H1 (cell line): ENCODE data around the gene AANAT. TPM values are rescaled to one million over a fixed set of nuclear protein-coding genes. Genes with fewer than 3 reads are reported as not detected.

Experiments
- EP300 ChIP-seq, 2 experiments: IDR thresholded peaks; 1 replicate in 1 of 2; 2 replicates in 1 of 2; pipeline ENCODE4 v1.6.1; 2011 to 2012; ENCODE audit warnings: low read depth in 2 of 2, low read length in 2 of 2, mild to moderate bottlenecking in 2 of 2, borderline replicate concordance in 1 of 2, inconsistent platforms in 1 of 2, moderate library complexity in 1 of 2
- RNF2 ChIP-seq: fragments of 200-900, 300-1000 bp; sonication (generic); IDR thresholded peaks from 2 replicates; pipeline ENCODE4 v1.7.1; 2016; ENCODE audit warnings: borderline replicate concordance, low read depth, mild to moderate bottlenecking, antibody characterized with exemption, low read length; ENCODE audit not compliant: poor library complexity, severe bottlenecking; ENCODE audit errors: missing control alignments
- SAP30 ChIP-seq: fragments of 300-600 bp; sonication (generic); IDR thresholded peaks from 2 replicates; pipeline ENCODE4 v1.7.1; 2012; ENCODE audit warnings: low read length, moderate library complexity, mild to moderate bottlenecking, inconsistent platforms; ENCODE audit not compliant: insufficient read depth, insufficient replicate concordance
- ZNF274 ChIP-seq: IDR thresholded peaks from 2 replicates; pipeline ENCODE4 v1.7.0; 2012; ENCODE audit warnings: low read length, borderline replicate concordance; ENCODE audit errors: extremely low read depth
- polyA plus RNA-seq, 7 experiments: library from polyadenylated mRNA; depleted of rRNA in 3 of 7; stranded (reverse) in 5 of 7; unstranded in 2 of 7; fragments of >200 nt in 5 of 7; fragments of 200-250 nt in 2 of 7; gene quantifications; 1 replicate in 5 of 7; 2 replicates in 1 of 7; 4 replicates in 1 of 7; pipeline versions ENCODE4 v1.2.1 to v1.2.3, GENCODE V29; 2011 to 2013; ENCODE audit warnings: missing spikeins in 2 of 7, mixed read lengths in 2 of 7
- total RNA-seq: library from RNA; stranded (reverse); fragmentation: NEBNext Ultra II Directional; extraction: Animal tissue kit (Norgen Biotek cat#: 25700); gene quantifications from 2 replicates; pipeline ENCODE4 v1.2.1, GENCODE V29; 2021
- TF ChIP-seq, protein P1 (sequence below): fragments of 300-600 bp; sonication (generic); IDR thresholded peaks from 2 replicates; pipeline ENCODE4 v1.7.1; 2012; ENCODE audit warnings: low read length, moderate library complexity, mild to moderate bottlenecking, inconsistent platforms; ENCODE audit not compliant: insufficient replicate concordance

The AANAT gene
- total and polyA plus RNA-seq, 2 of the 8 experiments (the other 6 are each of a cell fraction or from before 2014, with no cell fraction given): 0.53 TPM; not detected in 1

DNA sequence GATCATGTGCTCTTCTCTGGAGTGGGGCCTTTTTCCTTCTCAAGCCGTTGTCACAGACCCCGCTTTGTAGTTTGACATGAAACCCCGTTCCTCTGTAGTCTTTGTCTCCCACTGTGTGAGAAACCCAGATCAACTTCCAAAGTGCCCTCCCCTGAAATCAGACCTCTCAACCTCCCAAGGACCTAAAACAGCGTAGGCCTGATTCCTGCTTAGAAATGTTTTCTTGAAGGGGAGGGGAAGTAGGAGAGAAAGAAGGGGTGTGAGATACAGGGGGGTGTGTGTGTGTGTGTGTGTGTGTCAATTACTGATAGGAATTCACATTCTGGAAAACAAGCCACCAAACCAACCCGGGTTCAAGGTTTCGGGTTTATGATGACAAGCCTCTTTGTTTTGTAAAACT, 15.9 kb upstream of the AANAT start (continued):
- TF ChIP-seq, protein P1, sequence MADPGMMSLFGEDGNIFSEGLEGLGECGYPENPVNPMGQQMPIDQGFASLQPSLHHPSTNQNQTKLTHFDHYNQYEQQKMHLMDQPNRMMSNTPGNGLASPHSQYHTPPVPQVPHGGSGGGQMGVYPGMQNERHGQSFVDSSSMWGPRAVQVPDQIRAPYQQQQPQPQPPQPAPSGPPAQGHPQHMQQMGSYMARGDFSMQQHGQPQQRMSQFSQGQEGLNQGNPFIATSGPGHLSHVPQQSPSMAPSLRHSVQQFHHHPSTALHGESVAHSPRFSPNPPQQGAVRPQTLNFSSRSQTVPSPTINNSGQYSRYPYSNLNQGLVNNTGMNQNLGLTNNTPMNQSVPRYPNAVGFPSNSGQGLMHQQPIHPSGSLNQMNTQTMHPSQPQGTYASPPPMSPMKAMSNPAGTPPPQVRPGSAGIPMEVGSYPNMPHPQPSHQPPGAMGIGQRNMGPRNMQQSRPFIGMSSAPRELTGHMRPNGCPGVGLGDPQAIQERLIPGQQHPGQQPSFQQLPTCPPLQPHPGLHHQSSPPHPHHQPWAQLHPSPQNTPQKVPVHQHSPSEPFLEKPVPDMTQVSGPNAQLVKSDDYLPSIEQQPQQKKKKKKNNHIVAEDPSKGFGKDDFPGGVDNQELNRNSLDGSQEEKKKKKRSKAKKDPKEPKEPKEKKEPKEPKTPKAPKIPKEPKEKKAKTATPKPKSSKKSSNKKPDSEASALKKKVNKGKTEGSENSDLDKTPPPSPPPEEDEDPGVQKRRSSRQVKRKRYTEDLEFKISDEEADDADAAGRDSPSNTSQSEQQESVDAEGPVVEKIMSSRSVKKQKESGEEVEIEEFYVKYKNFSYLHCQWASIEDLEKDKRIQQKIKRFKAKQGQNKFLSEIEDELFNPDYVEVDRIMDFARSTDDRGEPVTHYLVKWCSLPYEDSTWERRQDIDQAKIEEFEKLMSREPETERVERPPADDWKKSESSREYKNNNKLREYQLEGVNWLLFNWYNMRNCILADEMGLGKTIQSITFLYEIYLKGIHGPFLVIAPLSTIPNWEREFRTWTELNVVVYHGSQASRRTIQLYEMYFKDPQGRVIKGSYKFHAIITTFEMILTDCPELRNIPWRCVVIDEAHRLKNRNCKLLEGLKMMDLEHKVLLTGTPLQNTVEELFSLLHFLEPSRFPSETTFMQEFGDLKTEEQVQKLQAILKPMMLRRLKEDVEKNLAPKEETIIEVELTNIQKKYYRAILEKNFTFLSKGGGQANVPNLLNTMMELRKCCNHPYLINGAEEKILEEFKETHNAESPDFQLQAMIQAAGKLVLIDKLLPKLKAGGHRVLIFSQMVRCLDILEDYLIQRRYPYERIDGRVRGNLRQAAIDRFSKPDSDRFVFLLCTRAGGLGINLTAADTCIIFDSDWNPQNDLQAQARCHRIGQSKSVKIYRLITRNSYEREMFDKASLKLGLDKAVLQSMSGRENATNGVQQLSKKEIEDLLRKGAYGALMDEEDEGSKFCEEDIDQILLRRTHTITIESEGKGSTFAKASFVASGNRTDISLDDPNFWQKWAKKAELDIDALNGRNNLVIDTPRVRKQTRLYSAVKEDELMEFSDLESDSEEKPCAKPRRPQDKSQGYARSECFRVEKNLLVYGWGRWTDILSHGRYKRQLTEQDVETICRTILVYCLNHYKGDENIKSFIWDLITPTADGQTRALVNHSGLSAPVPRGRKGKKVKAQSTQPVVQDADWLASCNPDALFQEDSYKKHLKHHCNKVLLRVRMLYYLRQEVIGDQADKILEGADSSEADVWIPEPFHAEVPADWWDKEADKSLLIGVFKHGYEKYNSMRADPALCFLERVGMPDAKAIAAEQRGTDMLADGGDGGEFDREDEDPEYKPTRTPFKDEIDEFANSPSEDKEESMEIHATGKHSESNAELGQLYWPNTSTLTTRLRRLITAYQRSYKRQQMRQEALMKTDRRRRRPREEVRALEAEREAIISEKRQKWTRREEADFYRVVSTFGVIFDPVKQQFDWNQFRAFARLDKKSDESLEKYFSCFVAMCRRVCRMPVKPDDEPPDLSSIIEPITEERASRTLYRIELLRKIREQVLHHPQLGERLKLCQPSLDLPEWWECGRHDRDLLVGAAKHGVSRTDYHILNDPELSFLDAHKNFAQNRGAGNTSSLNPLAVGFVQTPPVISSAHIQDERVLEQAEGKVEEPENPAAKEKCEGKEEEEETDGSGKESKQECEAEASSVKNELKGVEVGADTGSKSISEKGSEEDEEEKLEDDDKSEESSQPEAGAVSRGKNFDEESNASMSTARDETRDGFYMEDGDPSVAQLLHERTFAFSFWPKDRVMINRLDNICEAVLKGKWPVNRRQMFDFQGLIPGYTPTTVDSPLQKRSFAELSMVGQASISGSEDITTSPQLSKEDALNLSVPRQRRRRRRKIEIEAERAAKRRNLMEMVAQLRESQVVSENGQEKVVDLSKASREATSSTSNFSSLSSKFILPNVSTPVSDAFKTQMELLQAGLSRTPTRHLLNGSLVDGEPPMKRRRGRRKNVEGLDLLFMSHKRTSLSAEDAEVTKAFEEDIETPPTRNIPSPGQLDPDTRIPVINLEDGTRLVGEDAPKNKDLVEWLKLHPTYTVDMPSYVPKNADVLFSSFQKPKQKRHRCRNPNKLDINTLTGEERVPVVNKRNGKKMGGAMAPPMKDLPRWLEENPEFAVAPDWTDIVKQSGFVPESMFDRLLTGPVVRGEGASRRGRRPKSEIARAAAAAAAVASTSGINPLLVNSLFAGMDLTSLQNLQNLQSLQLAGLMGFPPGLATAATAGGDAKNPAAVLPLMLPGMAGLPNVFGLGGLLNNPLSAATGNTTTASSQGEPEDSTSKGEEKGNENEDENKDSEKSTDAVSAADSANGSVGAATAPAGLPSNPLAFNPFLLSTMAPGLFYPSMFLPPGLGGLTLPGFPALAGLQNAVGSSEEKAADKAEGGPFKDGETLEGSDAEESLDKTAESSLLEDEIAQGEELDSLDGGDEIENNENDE: no peak
- TF ChIP-seq SAP30 (no peak), ZNF274 (no peak), EP300 (IDR thresholded peaks at IDR 0.05; ENCODE audit: borderline replicate concordance in 1 of 2, low read depth in 2 of 2, low read length in 2 of 2) (no peak), RNF2 (no peak)
